GM12878 (cell line): ENCODE data around the gene AFMID. TPM values are rescaled to one million over a fixed set of nuclear protein-coding genes. Genes with fewer than 3 reads are reported as not detected.

ENCODE experiments used
- ASH2L ChIP-seq: fragments of 300-600, 200-600 bp; sonication (generic); IDR thresholded peaks from 2 replicates; pipeline ENCODE4 v1.6.1; 2017; ENCODE audit warnings: low read depth, mild to moderate bottlenecking, borderline replicate concordance
- ATF7 ChIP-seq: fragments of 450-650 bp; IDR thresholded peaks from 2 replicates; pipeline ENCODE4 v1.6.1; 2016; ENCODE audit warnings: low read depth, mild to moderate bottlenecking
- BACH1 ChIP-seq: fragments of 450-650 bp; IDR thresholded peaks from 2 replicates; pipeline ENCODE4 v1.6.1; 2017; ENCODE audit warnings: mild to moderate bottlenecking, borderline replicate concordance
- CBX5 ChIP-seq: sonication (generic); IDR thresholded peaks from 2 replicates; pipeline ENCODE4 v1.6.1; 2016; ENCODE audit warnings: low read depth, moderate library complexity, mild to moderate bottlenecking, inconsistent platforms
- CHD4 ChIP-seq: fragments of 200-600 bp; sonication (generic); IDR thresholded peaks from 2 replicates; pipeline ENCODE4 v1.6.1; 2016; ENCODE audit warnings: mild to moderate bottlenecking
- FOXM1 ChIP-seq: IDR thresholded peaks from 2 replicates; pipeline ENCODE4 v1.6.1; 2012; ENCODE audit warnings: low read depth, mild to moderate bottlenecking, inconsistent platforms, low read length, moderate library complexity
- GABPA ChIP-seq: IDR thresholded peaks from 2 replicates; pipeline ENCODE4 v1.6.1; 2014; ENCODE audit warnings: antibody characterized with exemption, low read depth, mild to moderate bottlenecking, inconsistent platforms
- HDGF ChIP-seq: fragments of 450-650 bp; IDR thresholded peaks from 2 replicates; pipeline ENCODE4 v1.6.1; 2016; ENCODE audit warnings: antibody characterized with exemption
- IRF4 ChIP-seq: IDR thresholded peaks from 2 replicates; pipeline ENCODE4 v1.6.1; 2011; ENCODE audit warnings: low read depth, low read length
- MEF2B ChIP-seq: fragments of 450-650 bp; IDR thresholded peaks from 2 replicates; pipeline ENCODE4 v1.6.1; 2018; ENCODE audit warnings: mild to moderate bottlenecking, moderate library complexity; ENCODE audit not compliant: partially characterized antibody, poor library complexity, severe bottlenecking
- NBN ChIP-seq: fragments of 450-650 bp; IDR thresholded peaks from 2 replicates; pipeline ENCODE4 v1.6.1; 2016
- NFIC ChIP-seq: IDR thresholded peaks from 2 replicates; pipeline ENCODE4 v1.6.1; 2012; ENCODE audit warnings: low read depth, mild to moderate bottlenecking, inconsistent platforms, low read length, moderate library complexity
- NFYB ChIP-seq: IDR thresholded peaks from 2 replicates; pipeline ENCODE4 v1.6.1; 2011; ENCODE audit warnings: low read depth, mild to moderate bottlenecking, low read length, improper control_type of control experiment, moderate library complexity; ENCODE audit not compliant: insufficient read depth
- NRF1 ChIP-seq: conservative IDR thresholded peaks from 2 replicates; pipeline ENCODE4 v1.6.1; 2011; ENCODE audit warnings: mild to moderate bottlenecking, low read depth, low read length, improper control_type of control experiment
- PML ChIP-seq: IDR thresholded peaks from 2 replicates; pipeline ENCODE4 v1.6.1; 2012; ENCODE audit warnings: low read length, inconsistent platforms
- POLR2AphosphoS2 ChIP-seq: IDR thresholded peaks from 2 replicates; pipeline ENCODE4 v1.6.1; 2011; ENCODE audit warnings: low read depth, mild to moderate bottlenecking, low read length, improper control_type of control experiment, moderate library complexity
- RBBP5 ChIP-seq: fragments of 200-600 bp; sonication (generic); conservative IDR thresholded peaks from 2 replicates; pipeline ENCODE4 v1.6.1; 2016
- RCOR1 ChIP-seq: conservative IDR thresholded peaks from 2 replicates; pipeline ENCODE4 v1.6.1; 2012; ENCODE audit warnings: low read depth, low read length, improper control_type of control experiment
- SMARCA5 ChIP-seq: fragments of 450-650 bp; IDR thresholded peaks from 2 replicates; pipeline ENCODE4 v1.6.1; 2017; ENCODE audit warnings: mild to moderate bottlenecking
- SP1 ChIP-seq: IDR thresholded peaks from one replicate; pipeline ENCODE4 v1.6.1; 2011; ENCODE audit warnings: low read depth, low read length
- SRF ChIP-seq, 2 experiments: IDR thresholded peaks; 2 replicates each; pipeline ENCODE4 v1.6.1; 2011; ENCODE audit warnings: low read depth in 2 of 2, low read length in 2 of 2, mild to moderate bottlenecking in 1 of 2, moderate library complexity in 1 of 2
- WRNIP1 ChIP-seq: IDR thresholded peaks from 2 replicates; pipeline ENCODE4 v1.6.1; 2011; ENCODE audit warnings: low read depth, low read length, improper control_type of control experiment, borderline replicate concordance
- ZNF207 ChIP-seq: fragments of 450-650 bp; IDR thresholded peaks from 2 replicates; pipeline ENCODE4 v1.6.1; 2014; ENCODE audit warnings: antibody characterized with exemption, mild to moderate bottlenecking, borderline replicate concordance
- ZNF384 ChIP-seq: IDR thresholded peaks from 2 replicates; pipeline ENCODE4 v1.6.1; 2012; ENCODE audit warnings: low read depth, mild to moderate bottlenecking, low read length, improper control_type of control experiment, borderline replicate concordance
- ZZZ3 ChIP-seq: IDR thresholded peaks from 2 replicates; pipeline ENCODE4 v1.6.1; 2011; ENCODE audit warnings: low read depth; ENCODE audit not compliant: control insufficient read depth, insufficient read length
- polyA plus RNA-seq, 11 experiments: library from polyadenylated mRNA; depleted of rRNA in 4 of 11; unstranded in 6 of 11; stranded (reverse) in 5 of 11; fragments of >200 nt; fragmentation: Nextera tagmentation in 4 of 11; fragmentation: Illumina TruSeq in 1 of 11; extraction: Ambion mirVana in 4 of 11; extraction: Trizol in 1 of 11; gene quantifications; 1 replicate in 1 of 11; 2 replicates in 10 of 11; pipeline versions ENCODE4 v1.2.1 to v1.2.3, GENCODE V29; 2011 to 2016; ENCODE audit warnings: inconsistent platforms in 2 of 11, missing spikeins in 2 of 11, low read depth in 1 of 11
- total RNA-seq, 4 experiments: library from RNA; depleted of rRNA in 3 of 4; stranded (reverse); fragments of >200 nt in 3 of 4; fragmentation: Illumina TruSeq in 1 of 4; extraction: Trizol in 1 of 4; gene quantifications; 2 replicates each; pipeline versions ENCODE4 v1.2.1 to v1.2.3, GENCODE V29; 2013 to 2021
- TF ChIP-seq, protein P1 (sequence below), 3 experiments: IDR thresholded peaks in 2 of 3; conservative IDR thresholded peaks in 1 of 3; 2 replicates each; pipeline ENCODE4 v1.5.1; 2011; ENCODE audit warnings: low read depth in 3 of 3, low read length in 3 of 3, mild to moderate bottlenecking in 3 of 3, control low read depth in 2 of 3, moderate library complexity in 2 of 3, inconsistent platforms in 1 of 3, mixed read lengths in 1 of 3; ENCODE audit not compliant: control insufficient read depth in 2 of 3, insufficient read depth in 1 of 3; ENCODE audit errors: extremely low read depth in 1 of 3
- TF ChIP-seq, protein P2 (sequence below): fragments of 450-650 bp; IDR thresholded peaks from 2 replicates; pipeline ENCODE4 v1.6.1; 2017; ENCODE audit warnings: low read depth, mild to moderate bottlenecking, moderate library complexity

The AFMID gene
- total and polyA plus RNA-seq, 10 of the 15 experiments (the other 5 are each of a cell fraction or from before 2014, with no cell fraction given): 36.1 to 98.8 (median 51.6) TPM

DNA sequence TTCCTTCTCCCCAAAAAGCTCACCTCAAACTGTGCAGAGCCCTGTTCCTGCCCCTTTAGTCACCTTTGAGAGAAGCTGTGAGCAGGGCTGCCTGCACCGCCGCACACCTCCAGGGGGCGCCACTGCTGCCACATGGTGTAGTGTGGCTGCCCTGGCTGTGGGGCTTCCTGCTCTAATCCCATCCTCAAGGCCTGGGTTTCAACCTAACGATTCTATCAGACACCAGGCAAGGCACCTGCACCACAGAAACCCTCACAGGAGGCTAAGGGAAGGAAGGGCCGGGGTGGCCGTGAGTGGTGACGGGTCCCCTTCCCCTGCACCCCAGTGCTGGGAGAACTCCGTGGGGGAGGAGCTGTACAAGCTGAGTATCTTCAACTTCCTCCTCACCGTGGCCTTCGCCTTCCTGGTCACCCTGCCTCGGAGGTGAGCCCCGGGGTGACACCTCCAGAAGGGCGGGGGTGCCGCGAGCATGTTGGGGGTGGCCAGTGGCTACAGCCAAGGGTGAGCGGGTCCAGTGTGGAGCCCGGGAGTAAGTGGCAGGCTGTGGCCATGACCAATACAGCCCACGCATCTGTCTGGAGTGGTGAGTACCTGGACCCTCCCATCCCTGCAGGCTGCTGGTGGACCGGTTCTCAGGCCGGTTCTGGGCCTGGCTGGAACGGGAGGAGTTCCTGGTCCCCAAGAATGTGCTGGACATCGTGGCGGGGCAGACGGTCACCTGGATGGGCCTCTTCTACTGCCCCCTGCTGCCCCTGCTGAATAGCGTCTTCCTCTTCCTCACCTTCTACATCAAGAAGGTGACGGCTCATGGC, 49.6 kb upstream of the AFMID start (continued):
- TF ChIP-seq WRNIP1 (no peak), MEF2B (peak; percentile 10), HDGF (peak; percentile 45; the same call in 1 of the 2 replicates), NFIC (no peak), PML (no peak), NRF1 (no peak), SP1 (no peak), POLR2AphosphoS2 (peak; percentile 40; the same call in 1 of the 2 replicates), NBN (0 out of 2 replicates have a peak, but pooled peaks have one; percentile 42), ZZZ3 (no peak), CBX5 (no peak), CHD4 (peak; percentile 99), RBBP5 (no peak), SRF (IDR thresholded peaks at IDR 0.05; ENCODE audit: low read depth in 2 of 2, low read length in 2 of 2) (no peak), RCOR1 (no peak), FOXM1 (no peak), BACH1 (no peak), ZNF207 (no peak), GABPA (no peak), ATF7 (no peak), IRF4 (no peak), SMARCA5 (peak; percentile 84), ASH2L (no peak), ZNF384 (no peak), NFYB (no peak)
- TF ChIP-seq, protein P1, sequence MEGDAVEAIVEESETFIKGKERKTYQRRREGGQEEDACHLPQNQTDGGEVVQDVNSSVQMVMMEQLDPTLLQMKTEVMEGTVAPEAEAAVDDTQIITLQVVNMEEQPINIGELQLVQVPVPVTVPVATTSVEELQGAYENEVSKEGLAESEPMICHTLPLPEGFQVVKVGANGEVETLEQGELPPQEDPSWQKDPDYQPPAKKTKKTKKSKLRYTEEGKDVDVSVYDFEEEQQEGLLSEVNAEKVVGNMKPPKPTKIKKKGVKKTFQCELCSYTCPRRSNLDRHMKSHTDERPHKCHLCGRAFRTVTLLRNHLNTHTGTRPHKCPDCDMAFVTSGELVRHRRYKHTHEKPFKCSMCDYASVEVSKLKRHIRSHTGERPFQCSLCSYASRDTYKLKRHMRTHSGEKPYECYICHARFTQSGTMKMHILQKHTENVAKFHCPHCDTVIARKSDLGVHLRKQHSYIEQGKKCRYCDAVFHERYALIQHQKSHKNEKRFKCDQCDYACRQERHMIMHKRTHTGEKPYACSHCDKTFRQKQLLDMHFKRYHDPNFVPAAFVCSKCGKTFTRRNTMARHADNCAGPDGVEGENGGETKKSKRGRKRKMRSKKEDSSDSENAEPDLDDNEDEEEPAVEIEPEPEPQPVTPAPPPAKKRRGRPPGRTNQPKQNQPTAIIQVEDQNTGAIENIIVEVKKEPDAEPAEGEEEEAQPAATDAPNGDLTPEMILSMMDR (IDR thresholded peaks at IDR 0.05 in 2 of 3, conservative IDR thresholded peaks at IDR 0.05 in 1 of 3; ENCODE audit: control insufficient read depth in 2 of 3, extremely low read depth in 1 of 3, insufficient read depth in 1 of 3, low read depth in 3 of 3, low read length in 3 of 3): peak; percentile 39 to 92 (median 80)
- TF ChIP-seq, protein P2, sequence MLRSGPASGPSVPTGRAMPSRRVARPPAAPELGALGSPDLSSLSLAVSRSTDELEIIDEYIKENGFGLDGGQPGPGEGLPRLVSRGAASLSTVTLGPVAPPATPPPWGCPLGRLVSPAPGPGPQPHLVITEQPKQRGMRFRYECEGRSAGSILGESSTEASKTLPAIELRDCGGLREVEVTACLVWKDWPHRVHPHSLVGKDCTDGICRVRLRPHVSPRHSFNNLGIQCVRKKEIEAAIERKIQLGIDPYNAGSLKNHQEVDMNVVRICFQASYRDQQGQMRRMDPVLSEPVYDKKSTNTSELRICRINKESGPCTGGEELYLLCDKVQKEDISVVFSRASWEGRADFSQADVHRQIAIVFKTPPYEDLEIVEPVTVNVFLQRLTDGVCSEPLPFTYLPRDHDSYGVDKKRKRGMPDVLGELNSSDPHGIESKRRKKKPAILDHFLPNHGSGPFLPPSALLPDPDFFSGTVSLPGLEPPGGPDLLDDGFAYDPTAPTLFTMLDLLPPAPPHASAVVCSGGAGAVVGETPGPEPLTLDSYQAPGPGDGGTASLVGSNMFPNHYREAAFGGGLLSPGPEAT: no peak
